NCI-H2171 (cell line): ENCODE data around the gene UNKL.

ENCODE experiments used
- DNase-seq: peaks from one replicate; lab custom pipeline; 2025; lab: John Stamatoyannopoulos, UW

UNKL gene

GRCh38 chr16:1377406-1378010, 37.0 kb downstream of the UNKL start:
- DNase-seq, result no peak

- no peak for DNase-seq
These were observed 38.6 kb downstream of the UNKL start for GRCh38 chr16:1375741-1376410.

GRCh38 chr16:1375298-1375640, 39.2 kb downstream of the UNKL start:
- no peak for DNase-seq

GRCh38 chr16:1374418-1375297, 39.8 kb downstream of the UNKL start:
- no peak for DNase-seq

- DNase-seq, result no peak
These were observed 42.1 kb downstream of the UNKL start for GRCh38 chr16:1372292-1372950.

DNA sequence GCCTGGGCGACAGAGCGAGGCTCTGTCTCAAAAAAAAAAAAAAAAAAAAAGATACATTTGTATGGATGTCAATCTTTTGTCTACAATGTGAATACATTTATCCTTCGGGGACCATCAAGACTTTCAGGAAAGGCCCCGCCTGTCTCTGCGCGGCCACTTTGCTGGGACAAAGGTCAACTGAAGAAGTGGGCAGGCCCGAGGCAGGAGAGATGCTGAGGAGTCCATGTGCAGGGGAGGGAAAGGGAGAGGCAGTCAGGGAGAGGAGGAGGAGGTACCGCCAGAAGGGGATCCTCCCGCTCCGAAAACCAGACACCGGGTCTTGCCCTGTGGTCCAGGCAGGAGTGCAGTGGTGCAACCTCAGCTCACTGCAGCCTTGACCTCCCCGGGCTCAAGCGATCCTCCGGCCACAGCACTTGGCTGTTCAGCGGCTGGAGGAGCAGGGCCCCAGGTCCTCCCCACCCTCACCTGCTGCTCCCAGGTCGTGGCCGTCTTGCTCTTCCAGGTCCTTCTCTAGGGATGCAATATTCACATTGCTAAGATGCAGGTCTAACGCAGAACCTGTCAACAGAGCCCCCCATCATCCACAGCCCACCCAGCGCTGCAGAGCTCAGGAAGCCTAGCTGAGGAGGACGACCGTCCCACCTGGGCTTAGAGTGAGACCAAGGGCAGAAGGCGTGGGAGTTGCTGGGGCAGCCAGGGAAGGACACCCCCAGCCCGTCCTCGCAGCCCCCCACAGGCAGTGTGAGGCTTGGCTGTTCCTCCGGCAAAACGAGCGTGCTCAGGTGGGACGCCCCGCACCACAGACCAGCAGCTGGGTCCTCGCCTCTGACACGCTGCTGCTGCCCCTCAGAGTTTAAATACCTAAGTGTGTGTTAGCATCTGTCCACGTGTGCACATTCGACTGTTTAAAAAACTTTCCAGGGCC, 43.2 kb downstream of the UNKL start:
- no peak for DNase-seq

GRCh38 chr16:1367486-1368174, 46.9 kb downstream of the UNKL start:
- no peak for DNase-seq

GRCh38 chr16:1366712-1367299, 47.7 kb downstream of the UNKL start:
- no peak for DNase-seq

DNA sequence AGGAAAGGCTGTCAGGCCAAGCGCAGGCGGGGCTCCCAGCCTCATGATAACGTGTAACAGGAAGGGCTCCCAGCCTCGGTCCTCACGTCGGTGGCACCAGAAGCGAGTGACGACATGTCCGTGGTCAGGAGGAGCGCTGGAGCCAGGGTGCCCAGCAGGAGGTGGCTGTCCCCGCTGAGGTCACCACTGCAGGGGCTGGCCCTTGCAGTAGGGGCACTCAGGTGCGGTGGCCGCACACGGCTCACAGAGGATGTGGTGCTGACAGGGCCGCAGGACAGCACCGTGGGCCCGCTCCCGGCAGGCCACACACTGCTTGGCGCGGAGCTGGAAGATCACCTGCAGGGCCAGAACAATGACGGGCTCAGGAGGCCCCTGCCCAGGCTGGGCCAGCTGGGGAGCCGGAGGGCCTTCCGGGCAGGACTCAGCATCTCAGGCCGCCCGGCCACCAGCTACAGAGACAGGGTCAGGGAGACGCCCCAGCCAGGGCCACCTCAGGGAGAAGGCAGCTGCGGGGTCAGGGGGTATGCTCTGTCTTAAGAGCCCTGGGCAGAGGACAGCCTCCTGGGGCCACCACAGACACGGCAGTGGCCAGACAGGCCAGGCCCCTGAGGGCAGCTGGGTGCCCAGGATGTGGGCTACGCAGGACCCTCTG, 48.3 kb downstream of the UNKL start:
- no peak for DNase-seq

DNA sequence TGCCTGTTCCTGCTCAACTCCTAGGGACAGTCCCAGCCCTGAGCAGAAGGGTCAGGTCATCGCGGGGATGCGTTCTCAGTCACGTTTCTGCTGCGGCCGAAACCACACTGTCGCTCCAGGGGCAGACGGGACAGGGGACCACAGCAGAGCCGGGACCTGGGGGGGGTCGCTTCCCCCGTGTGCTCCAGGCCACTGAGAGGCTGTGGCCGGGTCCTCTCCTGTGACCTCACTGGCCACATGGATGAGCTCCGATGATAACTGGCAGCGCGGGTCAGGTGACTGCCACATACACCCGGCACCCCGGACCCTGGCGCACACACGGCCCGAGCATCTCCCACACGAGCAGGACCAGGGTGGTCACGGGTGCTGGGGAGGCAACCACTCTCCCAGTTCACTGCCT, 50.0 kb downstream of the UNKL start:
- DNase-seq, result no peak

DNA sequence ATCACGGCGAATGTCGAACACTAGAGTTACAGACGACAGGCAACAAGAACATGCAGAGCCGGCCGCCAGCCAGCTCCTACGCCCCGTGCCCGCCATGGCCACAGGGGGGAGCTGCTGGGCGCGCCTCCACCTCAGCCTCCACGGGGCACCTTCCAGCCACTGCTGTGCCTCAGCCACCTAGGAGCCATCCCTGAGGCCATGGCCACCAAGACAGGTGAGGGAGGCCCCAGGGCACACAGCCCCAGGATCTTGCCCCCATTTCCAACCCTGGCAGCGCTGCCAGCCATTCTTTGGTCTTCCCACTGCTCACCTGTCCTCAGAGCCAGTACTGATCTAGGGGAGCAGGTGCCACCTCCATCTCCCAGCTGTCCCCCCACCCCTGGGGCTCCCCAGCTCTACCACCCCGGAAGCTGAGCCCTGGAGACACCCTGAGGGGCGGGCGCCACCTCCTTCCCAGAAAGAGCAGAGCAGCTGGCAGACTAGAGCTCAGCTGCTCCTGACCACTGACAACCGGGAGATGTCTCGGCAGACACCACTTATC, 50.9 kb downstream of the UNKL start:
- peak; percentile 19 for DNase-seq

GRCh38 chr16:1362807-1363206, 51.7 kb downstream of the UNKL start:
- no peak for DNase-seq

DNA sequence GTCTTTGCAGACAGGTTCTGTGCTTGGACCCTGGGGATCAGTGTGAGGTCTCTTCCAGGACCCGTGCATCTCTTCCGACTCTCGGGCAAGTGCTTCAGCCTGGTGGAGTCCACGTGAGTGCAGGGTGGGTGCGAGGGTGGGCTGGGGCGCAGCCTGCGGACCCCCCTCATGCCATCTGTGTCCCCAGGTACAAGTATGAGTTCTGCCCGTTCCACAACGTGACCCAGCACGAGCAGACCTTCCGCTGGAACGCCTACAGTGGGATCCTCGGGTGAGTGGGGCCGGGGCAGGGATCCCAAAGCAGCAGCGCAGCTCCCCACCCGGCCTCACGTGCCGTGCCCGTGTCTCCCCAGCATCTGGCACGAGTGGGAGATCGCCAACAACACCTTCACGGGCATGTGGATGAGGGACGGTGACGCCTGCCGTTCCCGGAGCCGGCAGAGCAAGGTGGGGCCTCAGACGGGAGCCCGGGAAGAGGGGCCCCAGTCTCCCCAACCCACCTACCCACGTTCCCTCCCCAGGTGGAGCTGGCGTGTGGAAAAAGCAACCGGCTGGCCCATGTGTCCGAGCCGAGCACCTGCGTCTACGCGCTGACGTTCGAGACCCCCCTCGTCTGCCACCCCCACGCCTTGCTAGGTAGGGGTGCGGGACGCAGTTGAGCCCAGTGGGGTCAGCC, 52.7 kb downstream of the UNKL start:
- no peak for DNase-seq

GRCh38 chr16:1357906-1358566, 56.5 kb downstream of the UNKL start:
- DNase-seq, result no peak

DNA sequence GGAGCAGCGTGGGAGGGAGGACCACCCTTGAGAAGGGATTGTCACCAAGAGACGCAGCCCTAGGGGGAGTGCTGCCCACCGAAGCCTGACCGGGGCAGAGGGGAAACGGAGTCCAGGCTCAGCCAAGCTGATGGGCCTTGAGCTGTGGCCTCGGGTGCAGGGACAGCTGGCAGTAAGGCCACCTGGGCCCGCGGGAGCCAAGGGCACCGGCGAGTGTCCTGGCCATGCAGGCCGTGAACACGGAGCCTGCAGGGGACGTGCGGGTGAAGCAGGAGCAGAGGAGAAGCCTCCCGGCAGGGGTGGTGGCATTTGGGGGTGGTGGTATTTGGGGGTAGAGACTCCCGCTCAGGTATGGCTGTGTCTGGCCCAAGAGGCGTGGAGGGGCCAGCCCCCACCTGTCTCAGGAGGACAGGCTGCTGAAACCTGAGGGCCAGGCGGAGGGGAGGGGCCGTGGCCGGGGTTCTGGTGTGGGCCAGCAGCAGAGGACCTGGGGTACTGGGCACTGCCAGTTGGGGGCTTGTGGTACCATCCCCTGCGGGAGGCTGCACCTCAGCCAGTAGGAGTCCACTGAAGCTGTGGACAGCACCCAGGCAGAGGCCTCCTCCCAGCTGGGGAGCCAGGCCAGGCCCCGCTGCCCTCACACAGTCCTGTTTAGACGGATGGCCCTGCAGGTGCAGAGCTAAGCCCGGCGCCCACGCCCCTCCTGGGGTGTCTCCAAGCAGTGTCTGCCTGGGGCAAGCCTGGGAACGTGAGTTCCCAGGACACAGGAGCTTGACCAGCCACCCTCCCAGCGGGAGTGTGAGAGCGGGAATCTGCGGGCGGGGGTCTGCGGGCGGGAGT, 58.2 kb downstream of the UNKL start:
- no peak for DNase-seq

GRCh38 chr16:1355591-1355990, 58.9 kb downstream of the UNKL start:
- no peak for DNase-seq

DNA sequence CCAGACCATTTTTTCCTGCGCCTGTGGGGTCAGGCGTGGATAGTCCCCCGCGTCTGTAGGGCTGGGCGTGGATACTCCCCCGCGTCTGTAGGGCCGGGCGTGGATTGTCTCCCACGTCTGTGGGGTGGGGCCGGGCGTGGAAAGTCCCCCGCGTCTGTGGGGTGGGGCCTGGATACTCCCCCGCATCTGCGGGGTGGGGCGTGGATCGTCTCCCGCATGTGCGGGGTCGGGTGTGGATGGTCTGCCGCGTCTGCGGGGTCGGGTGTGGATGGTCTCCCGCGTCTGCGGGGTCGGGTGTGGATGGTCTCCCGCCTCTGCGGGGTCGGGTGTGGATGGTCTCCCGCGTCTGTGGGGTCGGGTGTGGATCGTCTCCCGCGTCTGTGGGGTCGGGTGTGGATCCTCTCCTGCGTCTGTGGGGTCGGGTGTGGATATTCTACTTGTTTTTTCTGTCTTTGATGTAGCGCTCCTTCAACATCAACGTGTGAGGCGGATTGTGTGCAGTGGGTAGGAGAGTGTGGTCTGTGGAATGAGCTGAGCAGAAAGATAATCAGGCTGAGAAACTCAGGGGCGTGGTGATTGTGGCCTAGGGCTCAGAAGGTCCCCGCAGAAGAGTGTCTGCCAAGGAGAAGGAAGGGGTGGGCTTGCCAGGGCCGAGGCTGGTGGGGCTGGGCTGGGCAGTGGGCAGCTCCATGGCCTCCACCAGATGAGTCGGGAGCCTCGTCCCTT, 59.5 kb downstream of the UNKL start:
- DNase-seq, result no peak
